Measurements from ENCODE around the gene PLCL2. TPM values are rescaled to one million over a fixed set of nuclear protein-coding genes. Genes with fewer than 3 reads are reported as not detected.

The PLCL2 gene
- total RNA-seq, 1 donor from 2014 or later: 11.3 TPM

GRCh38 chr3:17014284-17014683 is 129.5 kb downstream of the PLCL2 start:
- Mint-ChIP-seq H3K9me3 (ENCODE audit: low read depth) (no peaks in the 10 kb centered on the region), H3K36me3 (ENCODE audit: insufficient read depth) (peaks cover 5% of the 10 kb centered on the region), H3K4me1 (ENCODE audit: low read depth) (peaks cover 26% of the 10 kb centered on the region), H3K27ac (no peak overlapping the region), H3K27me3 (no peaks in the 10 kb centered on the region), H3K4me3 (ENCODE audit: low read depth) (no peak overlapping the region)
- DNase-seq (ENCODE audit: low spot score, unreplicated experiment): no peak
- TF ChIP-seq, protein P1, sequence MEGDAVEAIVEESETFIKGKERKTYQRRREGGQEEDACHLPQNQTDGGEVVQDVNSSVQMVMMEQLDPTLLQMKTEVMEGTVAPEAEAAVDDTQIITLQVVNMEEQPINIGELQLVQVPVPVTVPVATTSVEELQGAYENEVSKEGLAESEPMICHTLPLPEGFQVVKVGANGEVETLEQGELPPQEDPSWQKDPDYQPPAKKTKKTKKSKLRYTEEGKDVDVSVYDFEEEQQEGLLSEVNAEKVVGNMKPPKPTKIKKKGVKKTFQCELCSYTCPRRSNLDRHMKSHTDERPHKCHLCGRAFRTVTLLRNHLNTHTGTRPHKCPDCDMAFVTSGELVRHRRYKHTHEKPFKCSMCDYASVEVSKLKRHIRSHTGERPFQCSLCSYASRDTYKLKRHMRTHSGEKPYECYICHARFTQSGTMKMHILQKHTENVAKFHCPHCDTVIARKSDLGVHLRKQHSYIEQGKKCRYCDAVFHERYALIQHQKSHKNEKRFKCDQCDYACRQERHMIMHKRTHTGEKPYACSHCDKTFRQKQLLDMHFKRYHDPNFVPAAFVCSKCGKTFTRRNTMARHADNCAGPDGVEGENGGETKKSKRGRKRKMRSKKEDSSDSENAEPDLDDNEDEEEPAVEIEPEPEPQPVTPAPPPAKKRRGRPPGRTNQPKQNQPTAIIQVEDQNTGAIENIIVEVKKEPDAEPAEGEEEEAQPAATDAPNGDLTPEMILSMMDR (IDR thresholded peaks at IDR 0.05; ENCODE audit: unreplicated experiment): no peak

- TF ChIP-seq, protein P1 (IDR thresholded peaks at IDR 0.05; ENCODE audit: unreplicated experiment): no peak
- Mint-ChIP-seq H3K4me1 (ENCODE audit: low read depth) (peaks cover 26% of the 10 kb centered on the region), H3K27me3 (no peaks in the 10 kb centered on the region), H3K4me3 (ENCODE audit: low read depth) (no peak overlapping the region), H3K36me3 (ENCODE audit: insufficient read depth) (peaks cover 5% of the 10 kb centered on the region), H3K9me3 (ENCODE audit: low read depth) (no peaks in the 10 kb centered on the region), H3K27ac (peak overlapping the region; percentile 30)
- no peak for DNase-seq (ENCODE audit: low spot score, unreplicated experiment)
Measured at GRCh38 chr3:17014709-17015108, 130.0 kb downstream of the PLCL2 start.

- peaks cover 2% of the 10 kb centered on the region for H3K36me3 Mint-ChIP-seq (ENCODE audit: insufficient read depth)
- no peak for DNase-seq (ENCODE audit: low spot score, unreplicated experiment)
- TF ChIP-seq, protein P1 (IDR thresholded peaks at IDR 0.05; ENCODE audit: unreplicated experiment): no peak
- no peaks in the 10 kb centered on the region for H3K9me3 Mint-ChIP-seq (ENCODE audit: low read depth)
- no peak overlapping the region for H3K27ac Mint-ChIP-seq
- H3K27me3 Mint-ChIP-seq: no peaks in the 10 kb centered on the region
- H3K4me3 Mint-ChIP-seq (ENCODE audit: low read depth): no peak overlapping the region
- H3K4me1 Mint-ChIP-seq (ENCODE audit: low read depth): no peaks in the 10 kb centered on the region
Measured at GRCh38 chr3:17021614-17022013, 136.9 kb downstream of the PLCL2 start.

- no peak overlapping the region for H3K27ac Mint-ChIP-seq
- H3K9me3 Mint-ChIP-seq (ENCODE audit: low read depth): no peaks in the 10 kb centered on the region
- H3K4me1 Mint-ChIP-seq (ENCODE audit: low read depth): peaks cover 1% of the 10 kb centered on the region
- no peaks in the 10 kb centered on the region for H3K27me3 Mint-ChIP-seq
- H3K4me3 Mint-ChIP-seq (ENCODE audit: low read depth): no peak overlapping the region
- TF ChIP-seq, protein P1 (IDR thresholded peaks at IDR 0.05; ENCODE audit: unreplicated experiment): no peak
- H3K36me3 Mint-ChIP-seq (ENCODE audit: insufficient read depth): no peaks in the 10 kb centered on the region
- DNase-seq (ENCODE audit: low spot score, unreplicated experiment): no peak
Measured at GRCh38 chr3:17023006-17023664, 138.4 kb downstream of the PLCL2 start.

DNA sequence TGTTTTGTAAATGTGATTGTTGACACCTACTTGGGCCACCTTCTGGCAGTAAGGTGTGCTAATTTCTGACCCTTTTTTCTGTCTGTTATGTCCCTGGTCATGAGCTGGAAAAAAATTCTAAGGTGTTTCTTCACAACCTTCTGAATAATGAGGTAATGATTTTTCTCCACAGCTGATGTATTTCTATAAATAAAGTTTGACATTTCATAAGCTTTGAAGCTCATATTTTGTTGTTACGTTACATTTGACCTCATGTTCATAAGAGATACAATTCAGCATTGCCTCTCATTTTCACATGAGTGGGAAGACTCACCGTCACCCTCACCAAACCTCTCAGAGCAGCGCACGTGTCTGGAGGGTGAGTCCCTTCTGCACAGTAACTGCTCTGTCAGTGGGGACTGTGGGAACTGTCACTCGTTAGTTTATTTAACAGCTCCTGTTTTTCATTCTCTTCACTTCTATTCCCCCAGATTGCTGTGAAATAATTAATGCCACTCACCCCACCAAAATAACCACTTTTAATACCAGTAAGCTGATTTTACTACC is 140.9 kb downstream of the PLCL2 start:
- TF ChIP-seq, protein P1 (IDR thresholded peaks at IDR 0.05; ENCODE audit: unreplicated experiment): no peak
- H3K36me3 Mint-ChIP-seq (ENCODE audit: insufficient read depth): no peaks in the 10 kb centered on the region
- no peak for DNase-seq (ENCODE audit: low spot score, unreplicated experiment)
- H3K27me3 Mint-ChIP-seq: no peaks in the 10 kb centered on the region
- peaks cover 2% of the 10 kb centered on the region for H3K4me1 Mint-ChIP-seq (ENCODE audit: low read depth)
- H3K27ac Mint-ChIP-seq: no peak overlapping the region
- H3K9me3 Mint-ChIP-seq (ENCODE audit: low read depth): no peaks in the 10 kb centered on the region
- H3K4me3 Mint-ChIP-seq (ENCODE audit: low read depth): no peak overlapping the region
